ENCODE results near the gene RGS16. TPM values are rescaled to one million over a fixed set of nuclear protein-coding genes. Genes with fewer than 3 reads are reported as not detected.

RGS16 gene
- polyA plus RNA-seq, 1 donor (not counting 4 experiments of a cell fraction or from before 2014, with no cell fraction given) = 0.34 TPM

- Histone ChIP-seq H3K9me1 (ENCODE audit: control insufficient read depth, extremely low read depth, insufficient read depth, low read length) (no peaks in the 10 kb centered on the region), H2AFZ (ENCODE audit: control insufficient read depth, low read length) (no peak overlapping the region), H3K4me3 (ENCODE audit: control insufficient read depth in 2 of 3, extremely low read depth in 1 of 3, insufficient read depth in 2 of 3, low read depth in 1 of 3, low read length in 3 of 3) (no peak overlapping the region), H3K36me3 (ENCODE audit: control insufficient read depth in 2 of 2, extremely low read depth in 1 of 2, insufficient read depth in 2 of 2, low read length in 2 of 2) (no peaks in the 10 kb centered on the region), H3K9ac (ENCODE audit: control insufficient read depth, extremely low read depth, insufficient read depth, low read length) (no peak overlapping the region), H3K27me3 (ENCODE audit: control insufficient read depth, extremely low read depth, insufficient read depth, low read length) (no peaks in the 10 kb centered on the region), H3K4me1 (ENCODE audit: control insufficient read depth, extremely low read depth, insufficient read depth, low read length) (no peaks in the 10 kb centered on the region), H4K20me1 (ENCODE audit: control insufficient read depth, extremely low read depth, insufficient read depth, low read length) (no peaks in the 10 kb centered on the region), H3K4me2 (ENCODE audit: control insufficient read depth, extremely low read depth, insufficient read depth, low read depth, low read length) (no peak overlapping the region), H3K27ac (ENCODE audit: control insufficient read depth, insufficient read depth, low read length) (no peak overlapping the region), H3K9me3 (ENCODE audit: control insufficient read depth, low read depth, low read length) (no peaks in the 10 kb centered on the region), H3K79me2 (ENCODE audit: control insufficient read depth, insufficient read depth, low read length) (no peaks in the 10 kb centered on the region)
- DNase-seq (ENCODE audit: low read depth, low spot score) (no peak), FAIRE-seq (no peak)
- dilution Hi-C loops (cut with MboI; ENCODE audit: extremely low pct_ligation_motif_present, low sequenced_read_pairs) = no loop called here
- no peak for TF ChIP-seq CTCF (optimal IDR thresholded peaks at IDR 0.05 in 1 of 3, IDR thresholded peaks at IDR 0.05 in 1 of 3, conservative IDR thresholded peaks at IDR 0.05 in 1 of 3; ENCODE audit: extremely low read depth in 1 of 3, insufficient read depth in 2 of 3, low read length in 3 of 3)
- TF ChIP-seq EZH2 (IDR thresholded peaks at IDR 0.05; ENCODE audit: low read length) = no peak
These were observed 30.3 kb upstream of the RGS16 start for GRCh38 chr1:182634306-182635072.

- TF ChIP-seq CTCF (optimal IDR thresholded peaks at IDR 0.05 in 1 of 3, IDR thresholded peaks at IDR 0.05 in 1 of 3, conservative IDR thresholded peaks at IDR 0.05 in 1 of 3; ENCODE audit: extremely low read depth in 1 of 3, insufficient read depth in 2 of 3, low read length in 3 of 3) (no peak), EZH2 (IDR thresholded peaks at IDR 0.05; ENCODE audit: low read length) (no peak)
- no peak for FAIRE-seq
- dilution Hi-C loops (cut with MboI; ENCODE audit: extremely low pct_ligation_motif_present, low sequenced_read_pairs) = no loop called here
These were observed 29.6 kb upstream of the RGS16 start for GRCh38 chr1:182633657-182634281.

More at GRCh38 chr1:182633657-182634281, 29.6 kb upstream of the RGS16 start:
- no peak for DNase-seq (ENCODE audit: low read depth, low spot score)
- no peaks in the 10 kb centered on the region for H3K4me1 ChIP-seq (ENCODE audit: control insufficient read depth, extremely low read depth, insufficient read depth, low read length)
- no peak overlapping the region for H3K9ac ChIP-seq (ENCODE audit: control insufficient read depth, extremely low read depth, insufficient read depth, low read length)
- no peaks in the 10 kb centered on the region for H3K36me3 ChIP-seq (ENCODE audit: control insufficient read depth in 2 of 2, extremely low read depth in 1 of 2, insufficient read depth in 2 of 2, low read length in 2 of 2)
- no peaks in the 10 kb centered on the region for H3K9me3 ChIP-seq (ENCODE audit: control insufficient read depth, low read depth, low read length)
- H3K79me2 ChIP-seq (ENCODE audit: control insufficient read depth, insufficient read depth, low read length) = no peaks in the 10 kb centered on the region
- no peak overlapping the region for H3K4me3 ChIP-seq (ENCODE audit: control insufficient read depth in 2 of 3, extremely low read depth in 1 of 3, insufficient read depth in 2 of 3, low read depth in 1 of 3, low read length in 3 of 3)
- no peak overlapping the region for H3K27ac ChIP-seq (ENCODE audit: control insufficient read depth, insufficient read depth, low read length)
- no peak overlapping the region for H3K4me2 ChIP-seq (ENCODE audit: control insufficient read depth, extremely low read depth, insufficient read depth, low read depth, low read length)
- no peaks in the 10 kb centered on the region for H4K20me1 ChIP-seq (ENCODE audit: control insufficient read depth, extremely low read depth, insufficient read depth, low read length)
- no peaks in the 10 kb centered on the region for H3K27me3 ChIP-seq (ENCODE audit: control insufficient read depth, extremely low read depth, insufficient read depth, low read length)
- H2AFZ ChIP-seq (ENCODE audit: control insufficient read depth, low read length) = no peak overlapping the region
- H3K9me1 ChIP-seq (ENCODE audit: control insufficient read depth, extremely low read depth, insufficient read depth, low read length) = no peaks in the 10 kb centered on the region

Data from keratinocyte (primary cell).